Osteocyte (in vitro differentiated cells): ENCODE results near the gene PVRIG. TPM values are rescaled to one million over a fixed set of nuclear protein-coding genes. Genes with fewer than 3 reads are reported as not detected.
"Not testable (repeated sequence)": the region's sequence is repeated elsewhere in the genome, so short reads cannot be mapped to it uniquely, and the experiment has no call there.

Experiments used
- DNase-seq: peaks from one replicate; pipeline ENCODE4 v3.0.0; 2021; ENCODE audit warnings: mixed read lengths; ENCODE audit not compliant: unreplicated experiment; ENCODE audit errors: extremely low spot score
- H3K27ac Mint-ChIP-seq: one replicate; pipeline ENCODE4 v1.8.0; 2021; ENCODE audit warnings: mild to moderate bottlenecking, mixed read lengths; ENCODE audit not compliant: unreplicated experiment
- H3K27me3 Mint-ChIP-seq: one replicate; pipeline ENCODE4 v1.8.0; 2021; ENCODE audit warnings: mixed read lengths; ENCODE audit not compliant: unreplicated experiment
- H3K36me3 Mint-ChIP-seq: one replicate; pipeline ENCODE4 v1.8.0; 2021; ENCODE audit warnings: mixed read lengths; ENCODE audit not compliant: unreplicated experiment
- H3K4me1 Mint-ChIP-seq: one replicate; pipeline ENCODE4 v1.8.0; 2021; ENCODE audit warnings: mixed read lengths; ENCODE audit not compliant: unreplicated experiment
- H3K4me3 Mint-ChIP-seq: one replicate; pipeline ENCODE4 v1.8.0; 2021; ENCODE audit warnings: mild to moderate bottlenecking, moderate library complexity, mixed read lengths; ENCODE audit not compliant: unreplicated experiment
- H3K9me3 Mint-ChIP-seq: one replicate; pipeline ENCODE4 v1.8.0; 2021; ENCODE audit warnings: mixed read lengths; ENCODE audit not compliant: unreplicated experiment
- CTCF ChIP-seq: fragments of 200-600 bp; sonication (generic); IDR thresholded peaks from 2 replicates; pipeline ENCODE4 v1.5.0; 2021; ENCODE audit warnings: antibody characterized with exemption, mild to moderate bottlenecking, moderate library complexity
- total RNA-seq: library from RNA; stranded (reverse); gene quantifications from 2 replicates; pipeline ENCODE4 v1.2.1, GENCODE V29; 2021

PVRIG gene
- total RNA-seq, 1 donor from 2014 or later = not detected

- not testable (repeated sequence) for H3K9me3 Mint-ChIP-seq, H3K36me3 Mint-ChIP-seq, H3K27me3 Mint-ChIP-seq, H3K4me3 Mint-ChIP-seq, DNase-seq, H3K27ac Mint-ChIP-seq
- H3K4me1 Mint-ChIP-seq = peaks cover 48% of the 10 kb centered on the region
Measured at GRCh38 chr7:100243385-100243784, 23.6 kb downstream of the PVRIG start.

- not testable (repeated sequence) for H3K4me3 Mint-ChIP-seq, DNase-seq, H3K9me3 Mint-ChIP-seq, H3K27me3 Mint-ChIP-seq, H3K36me3 Mint-ChIP-seq
- Mint-ChIP-seq H3K4me1 (peaks cover 49% of the 10 kb centered on the region), H3K27ac (peak overlapping the region; percentile 29)
Measured at GRCh38 chr7:100244988-100245605, 25.3 kb downstream of the PVRIG start.

GRCh38 chr7:100246121-100246864 lies 26.5 kb downstream of the PVRIG start:
- not testable (repeated sequence) for H3K9me3 Mint-ChIP-seq, H3K4me3 Mint-ChIP-seq, DNase-seq, H3K36me3 Mint-ChIP-seq, H3K27me3 Mint-ChIP-seq
- Mint-ChIP-seq H3K4me1 (peaks cover 49% of the 10 kb centered on the region), H3K27ac (peak overlapping the region; percentile 4)

GRCh38 chr7:100246865-100247137 lies 27.1 kb downstream of the PVRIG start:
- DNase-seq, H3K27ac Mint-ChIP-seq: not testable (repeated sequence)

GRCh38 chr7:100247152-100247757 lies 27.5 kb downstream of the PVRIG start:
- Mint-ChIP-seq H3K9me3 (no peaks in the 10 kb centered on the region), H3K4me1 (peaks cover 45% of the 10 kb centered on the region), H3K4me3 (no peak overlapping the region), H3K27ac (peak overlapping the region; percentile 85), H3K27me3 (peaks cover 6% of the 10 kb centered on the region), H3K36me3 (no peaks in the 10 kb centered on the region)
- no peak for TF ChIP-seq CTCF
- peak; percentile 90 for DNase-seq

More at GRCh38 chr7:100246865-100247137, 27.1 kb downstream of the PVRIG start:
- not testable (repeated sequence) for H3K9me3 Mint-ChIP-seq, H3K27me3 Mint-ChIP-seq, H3K36me3 Mint-ChIP-seq, H3K4me3 Mint-ChIP-seq
- peaks cover 48% of the 10 kb centered on the region for H3K4me1 Mint-ChIP-seq

- peaks cover 41% of the 10 kb centered on the region for H3K4me1 Mint-ChIP-seq
Measured at GRCh38 chr7:100248483-100248882, 28.7 kb downstream of the PVRIG start.

More at GRCh38 chr7:100248483-100248882, 28.7 kb downstream of the PVRIG start:
- no peaks in the 10 kb centered on the region for H3K9me3 Mint-ChIP-seq
- no peak for TF ChIP-seq CTCF
- no peak for DNase-seq
- H3K27me3 Mint-ChIP-seq = peaks cover 6% of the 10 kb centered on the region
- H3K27ac Mint-ChIP-seq = no peak overlapping the region
- no peaks in the 10 kb centered on the region for H3K36me3 Mint-ChIP-seq
- H3K4me3 Mint-ChIP-seq = no peak overlapping the region
